ENCODE results near the gene CALM1. TPM values are rescaled to one million over a fixed set of nuclear protein-coding genes. Genes with fewer than 3 reads are reported as not detected.

CALM1 gene
- total RNA-seq, 1 experiment from 2014 or later = 998 TPM

DNA sequence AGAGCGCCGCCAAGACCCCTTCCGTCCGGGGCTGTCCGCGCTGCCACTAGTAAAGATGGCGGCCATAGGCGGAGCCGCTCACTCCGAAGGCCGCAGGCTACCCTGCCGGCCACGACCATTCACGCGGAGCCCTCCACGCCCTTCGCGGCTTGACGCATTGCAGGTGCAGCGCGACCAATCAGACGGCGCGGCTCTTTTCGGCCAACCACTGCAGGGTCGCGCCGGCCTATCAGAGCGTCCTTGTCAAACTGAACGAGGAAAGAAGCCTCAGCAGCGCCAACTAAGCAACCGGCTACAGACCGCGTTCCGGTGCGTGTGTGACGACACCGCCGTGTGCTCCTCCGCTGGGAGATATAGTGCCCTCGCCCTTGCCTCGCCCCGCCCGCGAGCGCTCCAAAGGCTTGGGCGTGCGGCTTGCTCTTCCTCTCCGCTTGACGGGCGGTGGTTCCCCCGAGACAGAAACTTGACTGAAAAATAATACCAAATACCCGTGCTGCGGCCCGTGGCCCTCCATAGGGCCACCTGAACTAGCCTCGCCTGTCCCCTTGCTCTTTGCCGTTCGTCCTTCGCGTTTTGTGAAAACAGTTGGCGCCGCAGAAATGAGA, 13.6 kb upstream of the CALM1 start:
- peak overlapping the region; percentile 60 for H3K4me3 ChIP-seq (ENCODE audit: low read depth, low read length, poor library complexity, severe bottlenecking)
- BruUV-seq (replicated peaks) = no TSS peak
- H3K9me3 ChIP-seq (ENCODE audit: low read depth, low read length, poor library complexity, severe bottlenecking) = no peaks in the 10 kb centered on the region
- H3K27ac ChIP-seq (ENCODE audit: low read depth, low read length, poor library complexity, severe bottlenecking) = peak overlapping the region; percentile 98
- intact Hi-C loops (cut with micrococcal nuclease; ENCODE audit: unreplicated experiment) = loop anchor here (2.0 kb wide), 2 partner anchors 14 to 52 kb away; partner anchors contain the start of genes CALM1 and NRDE2
- TF ChIP-seq EZH2 (IDR thresholded peaks at IDR 0.05; ENCODE audit: borderline replicate concordance, low read depth, low read length, poor library complexity, severe bottlenecking) (no peak), CTCF (conservative IDR thresholded peaks at IDR 0.05; ENCODE audit: low read depth, low read length) (no peak)
- ChIA-PET CTCF (no interaction called here), POLR2A (ENCODE audit: low non-redundant PET) (interaction anchor here (0.6 kb wide), 1 partner anchor 120 kb away, joined by 4 read pairs; no protein-coding TSS in a partner anchor)
- no peaks in the 10 kb centered on the region for H3K27me3 ChIP-seq (replicated peaks; ENCODE audit: insufficient read depth, low read depth, low read length, poor library complexity)
- H3K4me1 ChIP-seq (ENCODE audit: insufficient read depth, low read length, poor library complexity, severe bottlenecking) = peaks cover 21% of the 10 kb centered on the region
- DNase-seq (ENCODE audit: low spot score) = peak; percentile 99
- no peaks in the 10 kb centered on the region for H3K36me3 ChIP-seq (ENCODE audit: insufficient read depth, low read length, poor library complexity, severe bottlenecking)

- ChIA-PET POLR2A (ENCODE audit: low non-redundant PET) (interaction anchor here (0.6 kb wide), 1 partner anchor 121 kb away, joined by 4 read pairs; no protein-coding TSS in a partner anchor), CTCF (no interaction called here)
- H3K4me1 ChIP-seq (ENCODE audit: insufficient read depth, low read length, poor library complexity, severe bottlenecking) = peaks cover 28% of the 10 kb centered on the region
- BruUV-seq (replicated peaks) = TSS peak; percentile 87
- H3K27ac ChIP-seq (ENCODE audit: low read depth, low read length, poor library complexity, severe bottlenecking) = peak overlapping the region; percentile 98
- no peak for TF ChIP-seq EZH2 (IDR thresholded peaks at IDR 0.05; ENCODE audit: borderline replicate concordance, low read depth, low read length, poor library complexity, severe bottlenecking)
- no peak for TF ChIP-seq CTCF (conservative IDR thresholded peaks at IDR 0.05; ENCODE audit: low read depth, low read length)
- DNase-seq (ENCODE audit: low spot score) = peak; percentile 56
- no peaks in the 10 kb centered on the region for H3K36me3 ChIP-seq (ENCODE audit: insufficient read depth, low read length, poor library complexity, severe bottlenecking)
- no peaks in the 10 kb centered on the region for H3K9me3 ChIP-seq (ENCODE audit: low read depth, low read length, poor library complexity, severe bottlenecking)
- no peaks in the 10 kb centered on the region for H3K27me3 ChIP-seq (replicated peaks; ENCODE audit: insufficient read depth, low read depth, low read length, poor library complexity)
- peak overlapping the region; percentile 60 for H3K4me3 ChIP-seq (ENCODE audit: low read depth, low read length, poor library complexity, severe bottlenecking)
- intact Hi-C loops (cut with micrococcal nuclease; ENCODE audit: unreplicated experiment) = loop anchor here (2.0 kb wide), 2 partner anchors 13 to 53 kb away; partner anchors contain the start of genes CALM1 and NRDE2
Measured at GRCh38 chr14:90383731-90384542, 12.9 kb upstream of the CALM1 start.

GRCh38 chr14:90384543-90384911, 12.3 kb upstream of the CALM1 start:
- Histone ChIP-seq H3K4me3 (ENCODE audit: low read depth, low read length, poor library complexity, severe bottlenecking) (peak overlapping the region; percentile 60), H3K27me3 (replicated peaks; ENCODE audit: insufficient read depth, low read depth, low read length, poor library complexity) (no peaks in the 10 kb centered on the region), H3K27ac (ENCODE audit: low read depth, low read length, poor library complexity, severe bottlenecking) (peak overlapping the region; percentile 98), H3K9me3 (ENCODE audit: low read depth, low read length, poor library complexity, severe bottlenecking) (no peaks in the 10 kb centered on the region), H3K36me3 (ENCODE audit: insufficient read depth, low read length, poor library complexity, severe bottlenecking) (no peaks in the 10 kb centered on the region), H3K4me1 (ENCODE audit: insufficient read depth, low read length, poor library complexity, severe bottlenecking) (peaks cover 28% of the 10 kb centered on the region)
- ChIA-PET POLR2A (ENCODE audit: low non-redundant PET) (no interaction called here), CTCF (no interaction called here)
- no TSS peak for BruUV-seq (replicated peaks)
- intact Hi-C loops (cut with micrococcal nuclease; ENCODE audit: unreplicated experiment) = no loop called here
- no peak for DNase-seq (ENCODE audit: low spot score)
- TF ChIP-seq EZH2 (IDR thresholded peaks at IDR 0.05; ENCODE audit: borderline replicate concordance, low read depth, low read length, poor library complexity, severe bottlenecking) (no peak), CTCF (conservative IDR thresholded peaks at IDR 0.05; ENCODE audit: low read depth, low read length) (no peak)

Data from A673 (cell line).